MM.1S (cell line): ENCODE data around the gene PHF21A.

ENCODE experiments used
- DNase-seq: peaks from one replicate; pipeline ENCODE4 v3.0.0-alpha.2; 2015
- H2AFZ ChIP-seq: fragments of 300-600 bp; sonication (generic); 2 replicates; pipeline ENCODE4 v1.6.0; 2016; ENCODE audit warnings: antibody characterized with exemption, low read length
- H3F3A ChIP-seq: fragments of 300-600 bp; sonication (generic); 2 replicates; pipeline ENCODE4 v1.6.1; 2016; ENCODE audit warnings: mild to moderate bottlenecking, antibody characterized with exemption, low read length, moderate library complexity, mixed read lengths; ENCODE audit not compliant: insufficient read depth
- H3K27ac ChIP-seq: fragments of 300-600 bp; sonication (generic); 2 replicates; pipeline ENCODE4 v1.5.1; 2016; ENCODE audit warnings: mild to moderate bottlenecking, low read length
- H3K27me3 ChIP-seq: fragments of 300-600 bp; sonication (generic); replicated peaks from 2 replicates; pipeline ENCODE4 v1.6.0; 2016; ENCODE audit warnings: low read length; ENCODE audit not compliant: insufficient read depth
- H3K36me3 ChIP-seq: fragments of 300-600 bp; sonication (generic); replicated peaks from 2 replicates; pipeline ENCODE4 v1.6.1; 2016; ENCODE audit warnings: mild to moderate bottlenecking, low read length, mixed read lengths; ENCODE audit not compliant: insufficient read depth
- H3K4me1 ChIP-seq: fragments of 300-600 bp; sonication (generic); 2 replicates; pipeline ENCODE4 v1.6.1; 2016; ENCODE audit warnings: low read length, mixed read lengths
- H3K4me2 ChIP-seq: fragments of 300-600 bp; sonication (generic); 2 replicates; pipeline ENCODE4 v1.6.0; 2016; ENCODE audit warnings: low read depth, low read length
- H3K4me3 ChIP-seq: fragments of 300-600 bp; sonication (generic); 2 replicates; pipeline ENCODE4 v1.5.1; 2016; ENCODE audit warnings: low read length, mixed read lengths
- H3K79me2 ChIP-seq: fragments of 300-600 bp; sonication (generic); 2 replicates; pipeline ENCODE4 v1.6.1; 2016; ENCODE audit warnings: mixed run types, low read length, mixed read lengths
- H3K9ac ChIP-seq: fragments of 300-600 bp; sonication (generic); 2 replicates; pipeline ENCODE4 v1.6.1; 2016; ENCODE audit warnings: low read length, mixed read lengths
- H3K9me2 ChIP-seq: fragments of 300-600 bp; sonication (generic); replicated peaks from 2 replicates; pipeline ENCODE4 v1.6.1; 2016; ENCODE audit warnings: mild to moderate bottlenecking, low read length, mixed read lengths; ENCODE audit not compliant: insufficient read depth
- H3K9me3 ChIP-seq: fragments of 300-600 bp; sonication (generic); replicated peaks from 2 replicates; pipeline ENCODE4 v1.6.1; 2016; ENCODE audit warnings: mild to moderate bottlenecking, low read length, mixed read lengths; ENCODE audit not compliant: insufficient read depth
- H4K20me1 ChIP-seq: fragments of 300-600 bp; sonication (generic); 2 replicates; pipeline ENCODE4 v1.6.1; 2016; ENCODE audit warnings: mild to moderate bottlenecking, low read length, moderate library complexity, mixed read lengths; ENCODE audit not compliant: insufficient read depth
- CTCF ChIP-seq: fragments of 300-600 bp; sonication (generic); IDR thresholded peaks from 2 replicates; pipeline ENCODE4 v1.5.1; 2016; ENCODE audit warnings: antibody characterized with exemption, low read length, mixed read lengths
- EZH2 ChIP-seq: fragments of 300-600 bp; sonication (generic); optimal IDR thresholded peaks from 2 replicates; pipeline ENCODE3; 2017; ENCODE audit warnings: low read depth, mild to moderate bottlenecking, antibody characterized with exemption, low read length, mixed read lengths
- EZH2phosphoT487 ChIP-seq: fragments of 300-600 bp; sonication (generic); IDR thresholded peaks from 2 replicates; pipeline ENCODE4 v1.6.1; 2018; ENCODE audit warnings: antibody characterized with exemption, low read length

The PHF21A gene

GRCh38 chr11:45968901-45969300, 152.4 kb downstream of the PHF21A start:
- Histone ChIP-seq H4K20me1 (no peaks in the 10 kb centered on the region), H3K9me2 (no peaks in the 10 kb centered on the region), H3K4me2 (no peak overlapping the region), H3K27ac (no peak overlapping the region), H3F3A (no peaks in the 10 kb centered on the region), H3K4me1 (no peaks in the 10 kb centered on the region), H2AFZ (no peak overlapping the region), H3K79me2 (no peaks in the 10 kb centered on the region), H3K9ac (no peak overlapping the region), H3K36me3 (0 out of 2 replicates have a peak, but pooled peaks cover 3% of the 10 kb centered on the region), H3K27me3 (no peaks in the 10 kb centered on the region), H3K4me3 (no peak overlapping the region), H3K9me3 (no peaks in the 10 kb centered on the region)
- TF ChIP-seq EZH2 (no peak), EZH2phosphoT487 (no peak), CTCF (no peak)
- no peak for DNase-seq

GRCh38 chr11:45967506-45967905, 153.7 kb downstream of the PHF21A start:
- no peaks in the 10 kb centered on the region for H3K4me1 ChIP-seq
- no peaks in the 10 kb centered on the region for H3K27me3 ChIP-seq
- H3K4me2 ChIP-seq = no peak overlapping the region
- no peaks in the 10 kb centered on the region for H3K9me3 ChIP-seq
- H2AFZ ChIP-seq = no peak overlapping the region
- TF ChIP-seq EZH2 (no peak), EZH2phosphoT487 (no peak), CTCF (no peak)
- H3K4me3 ChIP-seq = no peak overlapping the region
- no peaks in the 10 kb centered on the region for H3K79me2 ChIP-seq
- no peak overlapping the region for H3K27ac ChIP-seq
- H4K20me1 ChIP-seq = no peaks in the 10 kb centered on the region
- no peaks in the 10 kb centered on the region for H3K9me2 ChIP-seq
- no peak overlapping the region for H3K9ac ChIP-seq
- no peak for DNase-seq
- no peaks in the 10 kb centered on the region for H3F3A ChIP-seq
- H3K36me3 ChIP-seq = 0 out of 2 replicates have a peak, but pooled peaks cover 3% of the 10 kb centered on the region

GRCh38 chr11:45964911-45965389, 156.3 kb downstream of the PHF21A start:
- TF ChIP-seq CTCF (peak; percentile 94), EZH2phosphoT487 (no peak)
- Histone ChIP-seq H3K9me3 (no peaks in the 10 kb centered on the region), H2AFZ (0 out of 2 replicates have a peak overlapping the region, but pooled peaks have one; percentile 26), H3F3A (no peaks in the 10 kb centered on the region), H3K27me3 (no peaks in the 10 kb centered on the region), H3K27ac (no peak overlapping the region), H3K4me1 (no peaks in the 10 kb centered on the region), H3K36me3 (0 out of 2 replicates have a peak, but pooled peaks cover 3% of the 10 kb centered on the region), H3K9ac (no peak overlapping the region), H3K4me2 (peak overlapping the region; percentile 10; the same call in 1 of the 2 replicates), H3K79me2 (no peaks in the 10 kb centered on the region), H4K20me1 (no peaks in the 10 kb centered on the region), H3K9me2 (no peaks in the 10 kb centered on the region), H3K4me3 (no peak overlapping the region)
- DNase-seq = peak; percentile 71
